HCT116 (cell line): ENCODE measurements around the gene LAMB4. TPM values are rescaled to one million over a fixed set of nuclear protein-coding genes. Genes with fewer than 3 reads are reported as not detected.

Experiments used
- ATAC-seq: fragments of 200-7000 bp; cut with Tn5 transposase; 2 replicates; pipeline ENCODE4 v1.9.1; 2020; ENCODE audit warnings: mild to moderate bottlenecking, moderate library complexity
- BruUV-seq: library from RNA; stranded (reverse); fragments of 400-500 nt; replicated peaks from 2 replicates; lab custom pipeline; 2021; lab: Mats Ljungman, UMichigan
- CTCF ChIA-PET: fragments of 300-600 bp; sonication (Branson Sonifier 250); formaldehyde crosslinking; loops from one replicate; lab custom pipeline; 2021; ENCODE audit warnings: antibody characterized with exemption; lab: Charles Lee
- POLR2A ChIA-PET: fragments of 300-600, 350-600 bp; sonication (Branson Sonifier 250); formaldehyde crosslinking; loops from one replicate; lab custom pipeline; 2021; ENCODE audit warnings: antibody characterized with exemption; lab: Charles Lee
- RAD21 ChIA-PET, 2 experiments: fragments of 300-600 bp; sonication (Branson Sonifier 250); formaldehyde crosslinking; loops; one replicate each; lab custom pipeline; 2023; ENCODE audit warnings: low total read pairs in 2 of 2; ENCODE audit not compliant: uncharacterized antibody in 2 of 2, unreplicated experiment in 2 of 2, low non-redundant PET in 1 of 2; lab: Charles Lee
- DNase-seq: peaks from one replicate; pipeline ENCODE4 v3.0.0-alpha.2; 2010; ENCODE audit warnings: low read depth, low spot score
- H2AFZ ChIP-seq: fragments of 200-600 bp; shearing (Covaris generic), sonication (generic); 2 replicates; pipeline ENCODE4 v1.6.1; 2017; ENCODE audit warnings: low read depth, mixed run types, mixed read lengths, antibody characterized with exemption, low read length; ENCODE audit not compliant: poor library complexity, severe bottlenecking
- H3K27ac ChIP-seq: 2 replicates; pipeline ENCODE4 v1.5.1; 2012; ENCODE audit warnings: low read depth, low read length
- H3K27me3 ChIP-seq: fragments of 200-600 bp; sonication (generic); 2 replicates; pipeline ENCODE4 v1.6.1; 2016; ENCODE audit warnings: mixed run types, low read length, mixed read lengths; ENCODE audit not compliant: insufficient read depth
- H3K36me3 ChIP-seq, 2 experiments: fragments of 200-500 bp in 1 of 2; fragments of 200-600 bp in 1 of 2; sonication (Bioruptor generic) in 1 of 2; sonication (generic) in 1 of 2; 2 replicates each; pipeline versions ENCODE4 v1.5.1 to v1.6.1; 2014 to 2016; ENCODE audit warnings: low read length in 2 of 2, inconsistent platforms in 1 of 2, mixed read lengths in 1 of 2, mixed run types in 1 of 2; ENCODE audit not compliant: insufficient read depth in 2 of 2, control insufficient read depth in 1 of 2
- H3K4me1 ChIP-seq, 2 experiments: fragments of 200-600 bp in 1 of 2; sonication (generic) in 1 of 2; 2 replicates each; pipeline versions ENCODE4 v1.5.1 to v1.6.1; 2012 to 2017; ENCODE audit warnings: low read length in 2 of 2, inconsistent platforms in 1 of 2, mild to moderate bottlenecking in 1 of 2, mixed read lengths in 1 of 2, mixed run types in 1 of 2, moderate library complexity in 1 of 2; ENCODE audit not compliant: insufficient read depth in 2 of 2, control insufficient read depth in 1 of 2
- H3K4me2 ChIP-seq: fragments of 200-600 bp; sonication (generic); 2 replicates; pipeline ENCODE4 v1.6.1; 2017; ENCODE audit warnings: mixed run types, low read length, mixed read lengths
- H3K4me3 ChIP-seq, 2 experiments: fragments of 200-600 bp in 1 of 2; sonication (generic) in 1 of 2; replicated peaks in 1 of 2; 2 replicates each; pipeline ENCODE4 v1.5.1; 2011 to 2016; ENCODE audit warnings: low read length in 2 of 2, control low read depth in 1 of 2, low read depth in 1 of 2, mild to moderate bottlenecking in 1 of 2, mixed read lengths in 1 of 2, mixed run types in 1 of 2
- H3K79me2 ChIP-seq: fragments of 200-600 bp; sonication (generic); 2 replicates; pipeline ENCODE4 v1.6.1; 2017; ENCODE audit warnings: mild to moderate bottlenecking, mixed run types, low read length, moderate library complexity, mixed read lengths; ENCODE audit not compliant: insufficient read depth
- H3K9ac ChIP-seq: fragments of 200-600 bp; sonication (generic); 2 replicates; pipeline ENCODE4 v1.6.1; 2016; ENCODE audit warnings: low read length, mixed read lengths
- H3K9me2 ChIP-seq: fragments of 200-600 bp; sonication (generic), shearing (Covaris generic); 2 replicates; pipeline ENCODE4 v1.6.1; 2017; ENCODE audit warnings: mixed run types, mild to moderate bottlenecking, moderate library complexity; ENCODE audit not compliant: insufficient read depth
- H3K9me3 ChIP-seq, 2 experiments: fragments of 200-500 bp in 1 of 2; fragments of 200-600 bp in 1 of 2; sonication (Bioruptor generic) in 1 of 2; sonication (generic) in 1 of 2; 2 replicates each; pipeline ENCODE4 v1.6.1; 2014 to 2017; ENCODE audit warnings: low read length in 2 of 2, mixed read lengths in 2 of 2, inconsistent platforms in 1 of 2, low read depth in 1 of 2, mild to moderate bottlenecking in 1 of 2, mixed run types in 1 of 2, moderate library complexity in 1 of 2; ENCODE audit not compliant: control insufficient read depth in 1 of 2, insufficient read depth in 1 of 2
- H4K20me1 ChIP-seq: fragments of 200-600 bp; sonication (generic), shearing (Covaris generic); 2 replicates; pipeline ENCODE4 v1.6.1; 2017; ENCODE audit warnings: mixed run types, mild to moderate bottlenecking, moderate library complexity; ENCODE audit not compliant: insufficient read depth
- CBX3 ChIP-seq: IDR thresholded peaks from 2 replicates; pipeline ENCODE4 v1.6.1; 2012; ENCODE audit warnings: low read depth
- CTCF ChIP-seq, 3 experiments: fragments of 200-600 bp in 1 of 3; sonication (generic) in 1 of 3; IDR thresholded peaks in 2 of 3; conservative IDR thresholded peaks in 1 of 3; 2 replicates each; pipeline ENCODE4 v1.5.1; 2012 to 2017; ENCODE audit warnings: low read depth in 2 of 3, low read length in 2 of 3, antibody characterized with exemption in 1 of 3, borderline replicate concordance in 1 of 3, control low read depth in 1 of 3, mild to moderate bottlenecking in 1 of 3, mixed read lengths in 1 of 3, mixed run types in 1 of 3, moderate library complexity in 1 of 3; ENCODE audit not compliant: insufficient read depth in 1 of 3
- EGR1 ChIP-seq: IDR thresholded peaks from 2 replicates; pipeline ENCODE4 v1.6.1; 2012; ENCODE audit warnings: low read depth
- ELF1 ChIP-seq: IDR thresholded peaks from 2 replicates; pipeline ENCODE4 v1.6.1; 2012; ENCODE audit warnings: low read depth, borderline replicate concordance
- EZH2 ChIP-seq: fragments of 200-600 bp; sonication (generic); IDR thresholded peaks from 2 replicates; pipeline ENCODE4 v1.6.1; 2017; ENCODE audit warnings: antibody characterized with exemption, mixed run types
- JUND ChIP-seq: IDR thresholded peaks from 2 replicates; pipeline ENCODE4 v1.6.1; 2012
- POLR2A ChIP-seq: IDR thresholded peaks from 2 replicates; pipeline ENCODE4 v1.7.0; 2011; ENCODE audit warnings: borderline replicate concordance; ENCODE audit not compliant: insufficient read depth, insufficient read length; ENCODE audit errors: extremely low read depth
- POLR2AphosphoS5 ChIP-seq: IDR thresholded peaks from 2 replicates; pipeline ENCODE4 v1.6.1; 2011; ENCODE audit warnings: mild to moderate bottlenecking, low read depth, low read length, moderate library complexity
- REST ChIP-seq: IDR thresholded peaks from 2 replicates; pipeline ENCODE4 v1.6.1; 2012; ENCODE audit warnings: low read depth
- SIN3A ChIP-seq: IDR thresholded peaks from 2 replicates; pipeline ENCODE4 v1.6.1; 2012; ENCODE audit warnings: low read depth
- SP1 ChIP-seq: IDR thresholded peaks from 2 replicates; pipeline ENCODE4 v1.6.1; 2012; ENCODE audit warnings: low read depth
- SRF ChIP-seq: IDR thresholded peaks from 2 replicates; pipeline ENCODE4 v1.6.1; 2012; ENCODE audit warnings: low read depth
- TCF7L2 ChIP-seq: IDR thresholded peaks from 2 replicates; pipeline ENCODE4 v1.7.0; 2011; ENCODE audit warnings: borderline replicate concordance, inconsistent platforms; ENCODE audit not compliant: insufficient read depth, insufficient read length; ENCODE audit errors: extremely low read depth
- ZBTB33 ChIP-seq: IDR thresholded peaks from 2 replicates; pipeline ENCODE4 v1.6.1; 2011; ENCODE audit warnings: mild to moderate bottlenecking, low read length, moderate library complexity; ENCODE audit not compliant: insufficient replicate concordance; ENCODE audit errors: extremely low read depth
- ZFX ChIP-seq: fragments of 450-650 bp; IDR thresholded peaks from 2 replicates; pipeline ENCODE4 v1.6.1; 2017
- ZNF274 ChIP-seq: fragments of 200-500 bp; sonication (Bioruptor generic); IDR thresholded peaks from 2 replicates; pipeline ENCODE4 v1.6.1; 2014; ENCODE audit warnings: mild to moderate bottlenecking, low read depth, low read length, inconsistent platforms
- intact Hi-C: fragments of 100-400 bp; cut with micrococcal nuclease; formaldehyde crosslinking; loops from 2 replicates; pipeline ENCODE4 v1.10.0; 2022
- total RNA-seq: library from RNA; stranded (reverse); gene quantifications from one replicate; pipeline ENCODE4 v1.2.1, GENCODE V29; 2021; ENCODE audit not compliant: unreplicated experiment

LAMB4 gene
- total RNA-seq, 1 experiment from 2014 or later, result not detected

- Histone ChIP-seq H3K4me2 (no peak overlapping the region), H3K4me3 (no peak overlapping the region), H3K9me2 (no peaks in the 10 kb centered on the region), H3K27me3 (no peaks in the 10 kb centered on the region), H3K9ac (no peak overlapping the region), H3K4me1 (no peaks in the 10 kb centered on the region), H3K79me2 (no peaks in the 10 kb centered on the region), H3K36me3 (no peaks in the 10 kb centered on the region), H2AFZ (no peak overlapping the region), H3K27ac (no peak overlapping the region), H3K9me3 (no peaks in the 10 kb centered on the region), H4K20me1 (no peaks in the 10 kb centered on the region)
- POLR2A ChIA-PET, result no interaction called here
- intact Hi-C loops, result no loop called here
- CTCF ChIA-PET, result no interaction called here
- no TSS peak for BruUV-seq
- TF ChIP-seq TCF7L2 (no peak), CTCF (IDR thresholded peaks at IDR 0.05 in 2 of 3, conservative IDR thresholded peaks at IDR 0.05 in 1 of 3; ENCODE audit: borderline replicate concordance in 1 of 3, insufficient read depth in 1 of 3, low read depth in 2 of 3, low read length in 2 of 3) (no peak), SIN3A (no peak), ELF1 (no peak), CBX3 (no peak), EZH2 (no peak), SRF (no peak), JUND (no peak), ZBTB33 (no peak), SP1 (no peak), EGR1 (no peak), ZFX (no peak), ZNF274 (no peak), POLR2A (no peak), REST (no peak), POLR2AphosphoS5 (no peak)
- no peak for DNase-seq
- RAD21 ChIA-PET, result no interaction called here
- ATAC-seq, result no peak
Observed at GRCh38 chr7:108089381-108089780, 40.8 kb downstream of the LAMB4 start.
